Smooth muscle cell (in vitro differentiated cells): Measurements from ENCODE around the gene JUNB. TPM values are rescaled to one million over a fixed set of nuclear protein-coding genes. Genes with fewer than 3 reads are reported as not detected.

Experiments
- DNase-seq: peaks from one replicate; lab custom pipeline; 2025; ENCODE audit not compliant: unreplicated experiment; lab: John Stamatoyannopoulos, UW
- H2AFZ ChIP-seq: fragments of 200-600 bp; sonication (generic); 2 replicates; pipeline ENCODE4 v1.6.0; 2016; ENCODE audit warnings: antibody characterized with exemption, low read depth, mild to moderate bottlenecking
- H3F3A ChIP-seq: fragments of 200-600 bp; sonication (generic); 2 replicates; pipeline ENCODE4 v1.6.0; 2017; ENCODE audit warnings: antibody characterized with exemption, low read depth
- H3K27ac ChIP-seq: fragments of 200-600 bp; sonication (generic); 2 replicates; pipeline ENCODE4 v1.5.1; 2016; ENCODE audit warnings: low read depth, mild to moderate bottlenecking
- H3K27me3 ChIP-seq: fragments of 200-600 bp; sonication (generic); 2 replicates; pipeline ENCODE4 v1.6.1; 2016; ENCODE audit warnings: low read depth, mild to moderate bottlenecking
- H3K36me3 ChIP-seq: fragments of 200-600 bp; sonication (generic); 2 replicates; pipeline ENCODE4 v1.5.1; 2016; ENCODE audit warnings: low read depth
- H3K4me1 ChIP-seq: fragments of 200-600 bp; sonication (generic); 2 replicates; pipeline ENCODE4 v1.5.1; 2016; ENCODE audit warnings: low read depth
- H3K4me2 ChIP-seq: fragments of 200-600 bp; sonication (generic); 2 replicates; pipeline ENCODE4 v1.6.0; 2016; ENCODE audit warnings: mild to moderate bottlenecking
- H3K4me3 ChIP-seq: fragments of 200-600 bp; sonication (generic); 2 replicates; pipeline ENCODE4 v1.5.1; 2016; ENCODE audit warnings: mild to moderate bottlenecking
- H3K79me2 ChIP-seq: fragments of 200-600 bp; sonication (generic); 2 replicates; pipeline ENCODE4 v1.6.0; 2016; ENCODE audit warnings: low read depth, mild to moderate bottlenecking
- H3K9ac ChIP-seq: fragments of 200-600 bp; sonication (generic); 2 replicates; pipeline ENCODE4 v1.6.0; 2016; ENCODE audit warnings: low read depth
- H3K9me3 ChIP-seq: fragments of 200-600 bp; sonication (generic); replicated peaks from 2 replicates; pipeline ENCODE4 v1.5.1; 2016; ENCODE audit warnings: low read depth
- H4K20me1 ChIP-seq: fragments of 200-600 bp; sonication (generic); 2 replicates; pipeline ENCODE4 v1.6.0; 2016; ENCODE audit warnings: low read depth
- CTCF ChIP-seq: fragments of 200-600 bp; sonication (generic); IDR thresholded peaks from 2 replicates; pipeline ENCODE4 v1.5.1; 2017; ENCODE audit warnings: borderline replicate concordance, mild to moderate bottlenecking, antibody characterized with exemption; ENCODE audit not compliant: insufficient read depth, poor library complexity, severe bottlenecking
- WGBS: methylation state at CpG from one replicate; pipeline ENCODE4 v1.1.7; 2016; ENCODE audit warnings: low lambda C conversion rate; 5-methylcytosine and 5-hydroxymethylcytosine counted together
- polyA plus RNA-seq: library from polyadenylated mRNA; unstranded; fragments of >200 nt; fragmentation: Nextera tagmentation; extraction: Ambion mirVana; gene quantifications from 2 replicates; pipeline ENCODE4 v1.2.1, GENCODE V29; 2016
- total RNA-seq: library from RNA; depleted of rRNA; stranded (reverse); fragments of >200 nt; gene quantifications from 2 replicates; pipeline ENCODE4 v1.2.3, GENCODE V29; 2014

The JUNB gene
- total and polyA plus RNA-seq, 2 experiments from 2014 or later, result 687 to 1,575 TPM

- no peak for TF ChIP-seq CTCF
- 50% methylated on average over 13 of the region's 18 CpGs for WGBS
- H3K9me3 ChIP-seq, result no peaks in the 10 kb centered on the region
- no peak overlapping the region for H3K4me3 ChIP-seq
- H3K27ac ChIP-seq, result peak overlapping the region; percentile 96
- H3K9ac ChIP-seq, result peak overlapping the region; percentile 91
- peaks cover 38% of the 10 kb centered on the region for H3K4me1 ChIP-seq
- no peaks in the 10 kb centered on the region for H3K79me2 ChIP-seq
- H2AFZ ChIP-seq, result no peak overlapping the region
- peak overlapping the region; percentile 92 for H3K4me2 ChIP-seq
- no peaks in the 10 kb centered on the region for H4K20me1 ChIP-seq
- no peaks in the 10 kb centered on the region for H3K36me3 ChIP-seq
- H3K27me3 ChIP-seq, result no peaks in the 10 kb centered on the region
- H3F3A ChIP-seq, result peaks cover 48% of the 10 kb centered on the region
- no peak for DNase-seq
Observed at GRCh38 chr19:12786141-12786870, 5.0 kb upstream of the JUNB start.

GRCh38 chr19:12786952-12787351, 4.3 kb upstream of the JUNB start:
- Histone ChIP-seq H3K27me3 (no peaks in the 10 kb centered on the region), H3K9me3 (no peaks in the 10 kb centered on the region), H3K4me3 (no peak overlapping the region), H3K27ac (peak overlapping the region; percentile 96), H3K36me3 (no peaks in the 10 kb centered on the region), H3K79me2 (peaks cover 6% of the 10 kb centered on the region), H2AFZ (no peak overlapping the region), H3K4me1 (peaks cover 38% of the 10 kb centered on the region), H4K20me1 (peaks cover 6% of the 10 kb centered on the region), H3K4me2 (no peak overlapping the region), H3F3A (peaks cover 51% of the 10 kb centered on the region), H3K9ac (no peak overlapping the region)
- no peak for TF ChIP-seq CTCF
- WGBS, result 86% methylated on average over 3 of the region's 3 CpGs
- no peak for DNase-seq

DNA sequence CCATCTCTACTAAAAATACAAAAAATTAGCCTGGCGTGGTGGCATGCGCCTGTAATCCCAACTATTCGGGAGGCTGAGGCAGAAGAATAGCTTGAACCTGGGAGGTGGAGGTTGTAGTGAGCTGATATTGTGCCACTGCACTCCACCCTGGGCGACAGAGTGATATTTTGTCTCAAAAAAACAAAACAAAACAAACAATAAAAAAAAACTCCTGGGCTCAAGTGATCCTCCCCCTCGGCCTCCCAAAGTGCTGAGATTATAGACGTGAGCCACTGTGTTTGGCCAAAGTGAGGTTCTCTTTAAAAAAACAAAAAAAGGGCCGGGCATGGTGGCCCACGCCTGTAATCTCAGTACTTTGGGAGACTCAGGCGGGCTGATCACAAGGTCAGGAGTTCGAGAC, 3.8 kb upstream of the JUNB start:
- Histone ChIP-seq H3K27me3 (no peaks in the 10 kb centered on the region), H3K36me3 (no peaks in the 10 kb centered on the region), H3K9me3 (no peaks in the 10 kb centered on the region), H3K4me1 (peaks cover 38% of the 10 kb centered on the region), H4K20me1 (peaks cover 11% of the 10 kb centered on the region), H3K4me2 (peak overlapping the region; percentile 89), H3K9ac (no peak overlapping the region), H3K79me2 (peaks cover 11% of the 10 kb centered on the region), H3K4me3 (no peak overlapping the region), H3K27ac (peak overlapping the region; percentile 96), H2AFZ (no peak overlapping the region), H3F3A (peaks cover 54% of the 10 kb centered on the region)
- no peak for TF ChIP-seq CTCF
- WGBS, result 56% methylated on average over 10 of the region's 10 CpGs
- DNase-seq, result no peak
